Activated T-cell treated with anti-CD3 and anti-CD28 coated beads, Interleukin-2, amount 50 U/mL, for 4 hours (primary cell): Measurements from ENCODE around the gene ISM1. TPM values are rescaled to one million over a fixed set of nuclear protein-coding genes. Genes with fewer than 3 reads are reported as not detected.

Experiments
- ATAC-seq, 2 donors: fragments of 200-7000 bp; cut with Tn5 transposase; one replicate each; pipeline ENCODE4 v1.10.0; 2021
- DNase-seq: peaks from one replicate; pipeline ENCODE4 v3.0.0-alpha.2; 2020
- H3K27me3 Mint-ChIP-seq: one replicate; pipeline ENCODE4 v1.8.0; 2021; ENCODE audit warnings: low read depth, mixed read lengths
- H3K36me3 Mint-ChIP-seq: one replicate; pipeline ENCODE4 v1.8.0; 2022; ENCODE audit warnings: mixed read lengths; ENCODE audit not compliant: insufficient read depth
- H3K4me1 Mint-ChIP-seq: one replicate; pipeline ENCODE4 v1.8.0; 2021; ENCODE audit warnings: low read depth, mixed read lengths
- H3K4me3 Mint-ChIP-seq: one replicate; pipeline ENCODE4 v1.8.0; 2021; ENCODE audit warnings: mild to moderate bottlenecking, moderate library complexity, mixed read lengths
- H3K9me3 Mint-ChIP-seq: one replicate; pipeline ENCODE4 v1.8.0; 2021; ENCODE audit warnings: mixed read lengths
- total RNA-seq, 3 donors: library from RNA; stranded (reverse); gene quantifications; one replicate each; pipeline ENCODE4 v1.2.1, GENCODE V29; 2021

The ISM1 gene
- total RNA-seq, 3 donors from 2014 or later: 3.5 to 11.5 (median 3.6) TPM

DNA sequence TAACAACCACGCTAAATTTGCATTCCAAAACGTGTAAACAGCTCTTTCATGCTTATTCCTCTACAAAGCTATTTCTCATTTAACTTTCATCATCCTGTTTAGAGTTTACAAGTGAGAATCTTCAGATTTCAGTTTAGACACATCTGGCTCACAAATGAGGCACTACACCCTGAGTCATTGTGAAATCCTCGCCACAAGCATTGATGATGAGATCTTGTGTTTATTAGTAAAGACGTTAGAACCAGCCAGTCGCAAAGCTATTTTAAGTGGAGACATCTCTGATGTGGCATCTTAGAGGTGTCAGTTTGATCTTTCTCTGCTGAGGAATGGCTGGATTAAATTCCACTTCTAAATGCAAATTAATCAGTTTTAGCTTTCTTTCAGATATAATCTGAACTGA, 8.3 kb upstream of the ISM1 start:
- peaks cover 4% of the 10 kb centered on the region for H3K4me1 Mint-ChIP-seq
- ATAC-seq: peak; percentile 89 to 92
- no peaks in the 10 kb centered on the region for H3K36me3 Mint-ChIP-seq
- H3K4me3 Mint-ChIP-seq: no peak overlapping the region
- H3K9me3 Mint-ChIP-seq: no peaks in the 10 kb centered on the region
- peaks cover 14% of the 10 kb centered on the region for H3K27me3 Mint-ChIP-seq
- DNase-seq: no peak

- peaks cover 4% of the 10 kb centered on the region for H3K4me1 Mint-ChIP-seq
- no peak overlapping the region for H3K4me3 Mint-ChIP-seq
- H3K27me3 Mint-ChIP-seq: peaks cover 20% of the 10 kb centered on the region
- ATAC-seq (no peak), DNase-seq (no peak)
- H3K36me3 Mint-ChIP-seq: no peaks in the 10 kb centered on the region
- H3K9me3 Mint-ChIP-seq: no peaks in the 10 kb centered on the region
Observed at GRCh38 chr20:13213335-13213734, 7.7 kb upstream of the ISM1 start.

DNA sequence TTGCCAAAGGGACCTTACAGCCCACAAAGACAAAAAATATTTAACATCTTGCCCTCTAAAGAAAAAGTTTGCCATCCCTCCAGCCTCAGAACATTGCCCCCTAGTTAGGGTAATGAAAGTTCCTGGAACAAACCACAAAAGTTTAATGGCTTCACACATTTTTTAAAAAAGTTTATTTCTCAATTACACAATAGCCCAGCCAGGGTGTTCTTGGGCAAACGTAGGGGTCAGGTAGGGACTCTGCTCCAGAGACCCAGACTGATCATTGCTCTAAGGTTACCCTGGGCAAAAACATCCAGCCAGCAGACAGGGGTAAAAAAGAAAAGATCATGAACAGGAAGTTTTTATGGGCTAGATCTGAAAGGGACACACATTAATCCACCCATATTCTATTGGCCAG, 4.5 kb upstream of the ISM1 start:
- DNase-seq (no peak), ATAC-seq (no peak)
- H3K9me3 Mint-ChIP-seq: no peaks in the 10 kb centered on the region
- H3K27me3 Mint-ChIP-seq: peaks cover 39% of the 10 kb centered on the region
- H3K4me3 Mint-ChIP-seq: no peak overlapping the region
- peaks cover 13% of the 10 kb centered on the region for H3K4me1 Mint-ChIP-seq
- H3K36me3 Mint-ChIP-seq: no peaks in the 10 kb centered on the region

DNA sequence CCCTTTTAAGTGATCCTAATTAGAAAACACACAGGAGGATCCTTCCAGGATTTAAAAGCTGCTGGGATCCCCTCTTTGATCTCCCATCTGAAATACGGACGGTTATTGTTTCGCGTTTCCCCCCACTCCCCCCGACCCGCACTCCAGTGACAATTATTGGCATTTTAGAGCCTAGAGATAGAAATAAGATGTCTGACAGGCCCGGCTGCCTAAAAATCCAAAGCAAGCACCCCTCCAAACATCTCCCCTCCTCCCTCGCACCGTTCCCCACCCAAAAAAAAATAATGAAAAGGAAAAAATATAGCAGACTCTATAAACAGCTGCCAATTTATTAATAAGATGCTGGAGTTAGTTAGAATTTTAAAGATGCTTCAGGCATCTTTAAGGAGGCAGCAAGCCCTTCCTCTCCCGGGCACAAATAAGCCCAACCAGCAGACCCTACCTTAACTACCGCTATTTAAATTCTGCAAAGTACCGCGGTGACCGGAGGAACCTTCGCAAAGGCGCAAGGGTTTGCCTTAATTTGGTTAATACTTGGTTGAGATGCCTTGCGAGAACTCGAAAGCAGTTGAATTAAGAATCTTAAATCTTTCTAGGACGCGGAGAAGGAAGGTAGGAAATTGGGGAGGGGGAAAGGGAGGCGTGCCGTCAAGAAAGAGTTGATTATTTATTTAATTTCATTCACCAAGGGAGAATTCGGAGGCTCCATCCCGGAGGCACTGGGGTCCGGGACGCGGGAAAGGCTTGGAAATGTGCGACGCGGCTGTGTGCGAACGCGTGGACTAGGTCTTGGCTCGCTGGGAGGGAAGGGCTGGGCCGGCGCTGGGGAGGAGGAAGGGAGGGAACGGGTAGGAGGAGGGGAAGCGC, 1.5 kb upstream of the ISM1 start:
- H3K4me1 Mint-ChIP-seq: peaks cover 23% of the 10 kb centered on the region
- H3K36me3 Mint-ChIP-seq: no peaks in the 10 kb centered on the region
- H3K27me3 Mint-ChIP-seq: peaks cover 39% of the 10 kb centered on the region
- ATAC-seq: no peak
- DNase-seq: no peak
- H3K9me3 Mint-ChIP-seq: no peaks in the 10 kb centered on the region
- peak overlapping the region; percentile 83 for H3K4me3 Mint-ChIP-seq

DNA sequence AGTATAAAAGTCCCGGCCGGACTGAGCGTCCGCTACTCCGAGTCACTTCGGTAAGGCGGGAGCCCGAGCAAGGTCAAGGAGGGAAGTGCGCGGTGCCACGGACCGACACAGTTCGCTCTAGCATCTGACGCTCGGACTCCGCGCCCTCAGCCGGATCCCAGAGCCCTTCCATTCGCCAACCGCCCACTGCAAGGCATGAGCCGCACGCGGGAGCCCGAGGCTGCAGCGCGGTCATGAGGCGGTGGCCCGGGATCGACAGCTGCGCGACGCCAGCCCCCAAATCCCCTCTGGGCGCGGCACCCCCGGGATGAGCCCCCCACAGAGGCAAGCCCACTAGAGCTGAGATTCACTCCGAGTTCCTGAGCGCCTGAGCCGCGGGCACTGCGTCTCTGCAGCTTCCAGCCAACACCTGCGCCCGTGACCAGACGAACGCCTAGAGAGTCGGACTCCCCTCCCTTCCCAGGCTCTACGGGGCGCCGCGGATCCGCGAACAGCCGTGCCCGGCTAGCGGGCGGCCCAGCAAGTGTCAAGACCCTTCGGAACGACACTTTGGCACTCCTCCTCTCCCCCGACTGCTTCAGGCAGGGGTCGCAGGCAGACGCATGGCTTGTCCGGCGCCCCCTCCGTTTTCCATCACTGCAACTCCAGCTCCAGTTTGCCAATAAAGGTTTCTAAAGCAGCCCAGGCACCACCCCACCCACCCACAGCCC, 725 bp upstream of the ISM1 start:
- peak; percentile 8 for DNase-seq
- peak in 1 of 2 donors; percentile 13 for ATAC-seq
- peaks cover 39% of the 10 kb centered on the region for H3K27me3 Mint-ChIP-seq
- no peaks in the 10 kb centered on the region for H3K36me3 Mint-ChIP-seq
- H3K9me3 Mint-ChIP-seq: no peaks in the 10 kb centered on the region
- H3K4me3 Mint-ChIP-seq: peak overlapping the region; percentile 83
- H3K4me1 Mint-ChIP-seq: peaks cover 23% of the 10 kb centered on the region

DNA sequence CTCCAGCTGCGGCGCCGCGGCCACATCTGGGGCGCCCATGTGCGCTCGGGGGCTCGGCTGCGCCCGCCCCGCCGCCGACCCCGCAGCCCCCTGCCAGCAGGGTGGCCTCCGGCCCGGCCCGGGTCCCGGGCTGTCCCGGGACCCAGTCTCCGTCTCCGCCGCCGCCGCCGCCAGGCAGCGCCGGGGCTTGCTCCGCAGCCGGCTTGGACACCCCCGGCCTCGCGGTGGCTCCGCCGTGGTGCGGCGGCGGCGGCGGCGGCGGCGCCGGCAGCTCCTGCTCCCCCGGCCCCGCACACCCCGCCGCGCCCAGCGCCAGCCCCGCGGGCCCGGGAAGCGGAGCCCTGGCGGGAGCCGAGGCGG, 219 bp downstream of the ISM1 start:
- ATAC-seq: peak; percentile 59 to 62
- H3K27me3 Mint-ChIP-seq: peaks cover 39% of the 10 kb centered on the region
- H3K36me3 Mint-ChIP-seq: no peaks in the 10 kb centered on the region
- no peak for DNase-seq
- H3K9me3 Mint-ChIP-seq: no peaks in the 10 kb centered on the region
- H3K4me1 Mint-ChIP-seq: peaks cover 23% of the 10 kb centered on the region
- H3K4me3 Mint-ChIP-seq: no peak overlapping the region

DNA sequence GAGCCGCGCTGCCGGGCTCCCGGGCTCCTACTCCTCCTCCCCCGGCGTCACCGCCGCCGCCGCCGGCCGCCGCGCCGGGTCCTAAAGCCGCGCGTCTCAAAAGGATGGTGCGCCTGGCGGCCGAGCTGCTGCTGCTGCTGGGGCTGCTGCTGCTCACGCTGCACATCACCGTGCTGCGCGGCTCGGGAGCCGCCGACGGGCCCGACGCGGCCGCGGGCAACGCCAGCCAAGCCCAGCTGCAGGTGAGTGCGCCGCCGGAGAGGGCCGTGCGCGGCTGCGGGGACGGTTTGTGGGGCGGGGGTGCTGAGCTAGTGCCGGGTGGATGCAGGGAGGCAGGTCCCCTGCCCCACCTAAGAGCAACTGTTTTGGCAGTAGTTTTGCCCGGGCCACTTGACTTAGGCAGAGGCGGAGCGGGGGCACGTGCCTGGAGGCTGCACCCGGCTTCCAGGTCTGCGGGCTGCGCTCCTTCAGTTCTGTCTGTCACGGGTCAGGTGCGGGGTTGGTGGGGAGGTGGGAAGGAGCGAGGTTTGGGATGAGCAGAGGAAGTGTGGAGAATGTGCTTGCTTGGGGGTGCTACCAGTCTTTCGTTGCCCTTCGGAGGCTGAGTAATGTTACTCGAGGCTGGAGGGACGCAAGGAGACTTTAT, 722 bp downstream of the ISM1 start:
- H3K36me3 Mint-ChIP-seq: peaks cover 3% of the 10 kb centered on the region

GRCh38 chr20:13222319-13222716, 1.2 kb downstream of the ISM1 start:
- Mint-ChIP-seq H3K27me3 (peaks cover 37% of the 10 kb centered on the region), H3K9me3 (peaks cover 4% of the 10 kb centered on the region), H3K4me1 (peaks cover 23% of the 10 kb centered on the region), H3K4me3 (peak overlapping the region; percentile 78), H3K36me3 (peaks cover 3% of the 10 kb centered on the region)
- ATAC-seq (no peak), DNase-seq (no peak)

More for the DNA sequence above, 722 bp downstream of the ISM1 start:
- ATAC-seq (peak; percentile 86), DNase-seq (peak; percentile 62)
- H3K4me1 Mint-ChIP-seq: peaks cover 23% of the 10 kb centered on the region
- peak overlapping the region; percentile 78 for H3K4me3 Mint-ChIP-seq
- peaks cover 3% of the 10 kb centered on the region for H3K9me3 Mint-ChIP-seq
- peaks cover 37% of the 10 kb centered on the region for H3K27me3 Mint-ChIP-seq

- H3K27me3 Mint-ChIP-seq: peaks cover 23% of the 10 kb centered on the region
- H3K9me3 Mint-ChIP-seq: peaks cover 4% of the 10 kb centered on the region
- peaks cover 28% of the 10 kb centered on the region for H3K4me1 Mint-ChIP-seq
- ATAC-seq (no peak), DNase-seq (no peak)
- H3K36me3 Mint-ChIP-seq: peaks cover 3% of the 10 kb centered on the region
- H3K4me3 Mint-ChIP-seq: no peak overlapping the region
Observed at GRCh38 chr20:13223736-13224520, 2.9 kb downstream of the ISM1 start.

GRCh38 chr20:13226367-13226766, 5.3 kb downstream of the ISM1 start:
- peaks cover 41% of the 10 kb centered on the region for H3K4me1 Mint-ChIP-seq
- H3K36me3 Mint-ChIP-seq: peaks cover 3% of the 10 kb centered on the region
- no peak overlapping the region for H3K4me3 Mint-ChIP-seq
- no peak for ATAC-seq
- no peak for DNase-seq
- peaks cover 10% of the 10 kb centered on the region for H3K27me3 Mint-ChIP-seq
- H3K9me3 Mint-ChIP-seq: peaks cover 4% of the 10 kb centered on the region

DNA sequence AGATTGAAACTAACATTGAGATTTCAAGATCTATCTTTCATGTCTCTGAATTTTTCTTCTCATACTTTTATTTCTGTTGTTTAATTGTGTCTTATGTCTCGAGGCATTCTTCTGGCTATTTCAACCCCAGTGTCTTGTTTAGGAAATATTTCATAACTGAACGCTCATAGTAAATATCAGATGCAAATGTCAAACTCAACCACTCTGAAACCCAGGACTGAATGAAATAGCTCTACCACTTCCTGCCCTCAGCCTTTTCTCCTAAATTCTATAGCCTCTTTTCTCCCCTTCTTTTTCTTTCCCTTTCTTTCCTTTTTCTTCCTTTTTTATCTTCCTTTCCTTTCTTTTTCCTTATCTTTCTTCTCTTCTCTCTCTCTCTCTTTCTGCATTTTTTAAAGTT, 7.7 kb downstream of the ISM1 start:
- Mint-ChIP-seq H3K4me1 (peaks cover 46% of the 10 kb centered on the region), H3K27me3 (peaks cover 2% of the 10 kb centered on the region), H3K9me3 (peaks cover 4% of the 10 kb centered on the region), H3K36me3 (peaks cover 3% of the 10 kb centered on the region), H3K4me3 (peak overlapping the region; percentile 49)
- DNase-seq (no peak), ATAC-seq (no peak)

DNA sequence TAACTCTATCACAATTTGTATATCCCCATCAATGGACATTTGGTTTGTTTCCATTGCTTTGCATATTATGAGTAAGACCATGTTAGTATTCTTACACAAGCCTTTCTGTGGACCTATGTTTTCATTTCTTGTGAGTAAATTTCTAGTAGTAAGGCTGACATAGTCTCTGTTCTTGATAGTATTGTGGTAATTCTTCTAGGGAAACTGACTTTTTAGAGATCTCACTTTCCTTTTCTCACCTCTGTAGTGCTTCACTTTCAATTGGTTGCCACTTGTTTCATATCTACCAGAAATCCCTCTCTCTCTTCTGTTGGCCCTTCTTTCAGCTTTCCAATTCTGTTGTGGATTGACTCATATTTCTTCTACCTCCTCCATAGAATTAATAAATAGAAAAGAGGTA, 8.5 kb downstream of the ISM1 start:
- peaks cover 4% of the 10 kb centered on the region for H3K9me3 Mint-ChIP-seq
- peaks cover 2% of the 10 kb centered on the region for H3K27me3 Mint-ChIP-seq
- peak overlapping the region; percentile 49 for H3K4me3 Mint-ChIP-seq
- H3K36me3 Mint-ChIP-seq: peaks cover 3% of the 10 kb centered on the region
- DNase-seq (no peak), ATAC-seq (peak; percentile 71 to 76)
- peaks cover 46% of the 10 kb centered on the region for H3K4me1 Mint-ChIP-seq

GRCh38 chr20:13231031-13231752, 10.1 kb downstream of the ISM1 start:
- H3K4me3 Mint-ChIP-seq: peak overlapping the region; percentile 37
- peaks cover 4% of the 10 kb centered on the region for H3K9me3 Mint-ChIP-seq
- ATAC-seq: peak; percentile 78 to 79

More at GRCh38 chr20:13231031-13231752, 10.1 kb downstream of the ISM1 start:
- peak; percentile 24 for DNase-seq
- H3K27me3 Mint-ChIP-seq: peaks cover 2% of the 10 kb centered on the region
- H3K36me3 Mint-ChIP-seq: peaks cover 3% of the 10 kb centered on the region
- H3K4me1 Mint-ChIP-seq: peaks cover 46% of the 10 kb centered on the region
